RWPE1 (cell line): ENCODE measurements around the gene IFT25.
A peak's percentile ranks its signal among the peaks of the same experiment; 100 is the strongest.

Experiments
- CTCF ChIA-PET: fragments of 350-600 bp; sonication (Branson Sonifier 250); formaldehyde crosslinking; extraction: SDS; loops from one replicate; lab custom pipeline; 2021; lab: Yijun Ruan, JAX
- POLR2A ChIA-PET: fragments of 400-600 bp; formaldehyde crosslinking; extraction: SDS; loops from one replicate; lab custom pipeline; 2020; ENCODE audit warnings: antibody characterized with exemption; ENCODE audit not compliant: low non-redundant PET; lab: Yijun Ruan, JAX
- DNase-seq: peaks from one replicate; pipeline ENCODE4 v3.0.0; 2012; ENCODE audit warnings: low spot score
- H3K27ac ChIP-seq: fragments of 450-650 bp; 2 replicates; pipeline ENCODE4 v1.5.1; 2017
- CTCF ChIP-seq: fragments of 450-650 bp; conservative IDR thresholded peaks from 2 replicates; pipeline ENCODE4 v1.5.1; 2017; ENCODE audit warnings: low read depth, mild to moderate bottlenecking

The IFT25 gene

GRCh38 chr1:53902235-53903138 lies 43.0 kb downstream of the IFT25 start:
- ChIA-PET CTCF (no interaction called here), POLR2A (no interaction called here)
- DNase-seq = no peak
- TF ChIP-seq CTCF = no peak
- H3K27ac ChIP-seq = no peak overlapping the region

GRCh38 chr1:53899708-53900107 lies 45.8 kb downstream of the IFT25 start:
- no peak for TF ChIP-seq CTCF
- ChIA-PET POLR2A (no interaction called here), CTCF (interaction anchor here (1.1 kb wide), 1 partner anchor 21 kb away, joined by 3 read pairs; no protein-coding TSS in a partner anchor)
- H3K27ac ChIP-seq = no peak overlapping the region
- DNase-seq = no peak

- H3K27ac ChIP-seq = no peak overlapping the region
- no peak for TF ChIP-seq CTCF
- POLR2A ChIA-PET = no interaction called here
- no peak for DNase-seq
- CTCF ChIA-PET = interaction anchor here (1.1 kb wide), 1 partner anchor 21 kb away, joined by 3 read pairs; no protein-coding TSS in a partner anchor
These were observed 46.3 kb downstream of the IFT25 start for GRCh38 chr1:53899206-53899628.

- POLR2A ChIA-PET = no interaction called here
- no peak for DNase-seq
- CTCF ChIA-PET = no interaction called here
- no peak for TF ChIP-seq CTCF
- peak overlapping the region; percentile 70 for H3K27ac ChIP-seq
These were observed 48.8 kb downstream of the IFT25 start for GRCh38 chr1:53896635-53897229.

- no peak overlapping the region for H3K27ac ChIP-seq
- no peak for DNase-seq
- TF ChIP-seq CTCF = no peak
- ChIA-PET POLR2A (no interaction called here), CTCF (no interaction called here)
These were observed 50.1 kb downstream of the IFT25 start for GRCh38 chr1:53895421-53895820.

GRCh38 chr1:53894644-53895043 lies 50.9 kb downstream of the IFT25 start:
- no peak for TF ChIP-seq CTCF
- DNase-seq = no peak
- no peak overlapping the region for H3K27ac ChIP-seq
- CTCF ChIA-PET = no interaction called here
- POLR2A ChIA-PET = no interaction called here
